Left ventricle myocardium inferior (tissue), 1 donor: ENCODE results near the gene LCP2. TPM values are rescaled to one million over a fixed set of nuclear protein-coding genes. Genes with fewer than 3 reads are reported as not detected.

Experiments used
- DNase-seq: peaks from one replicate; pipeline ENCODE4 v3.0.0-alpha.2; 2020
- H3K27ac ChIP-seq: fragments of 200-600 bp; replicated peaks from 2 replicates; pipeline ENCODE4 v1.8.0; 2021
- H3K27me3 ChIP-seq: fragments of 200-600 bp; 2 replicates; pipeline ENCODE4 v1.8.0; 2021; ENCODE audit warnings: low read depth
- H3K36me3 ChIP-seq: fragments of 200-600 bp; 2 replicates; pipeline ENCODE4 v1.8.0; 2021
- H3K4me1 ChIP-seq: fragments of 200-600 bp; 2 replicates; pipeline ENCODE4 v1.8.0; 2021
- H3K4me3 ChIP-seq: fragments of 200-600 bp; 2 replicates; pipeline ENCODE4 v1.8.0; 2021; ENCODE audit warnings: mild to moderate bottlenecking, moderate library complexity
- H3K9me3 ChIP-seq: fragments of 200-600 bp; replicated peaks from 2 replicates; pipeline ENCODE4 v1.8.0; 2021
- intact Hi-C: fragments of 100-400 bp; cut with micrococcal nuclease; formaldehyde crosslinking; loops from one replicate; pipeline ENCODE4 v1.11.0; 2022
- total RNA-seq: library from RNA; stranded (reverse); fragmentation: NEBNext Ultra II Directional; extraction: Animal tissue kit (Norgen Biotek cat#: 25700); gene quantifications from one replicate; pipeline ENCODE4 v1.2.1, GENCODE V29; 2021
- TF ChIP-seq, protein P1 (sequence below): fragments of 200-600 bp; IDR thresholded peaks from 2 replicates; pipeline ENCODE4 v1.8.0; 2021; ENCODE audit warnings: antibody characterized with exemption, mild to moderate bottlenecking, borderline replicate concordance
- donor health status: DM: no; HTN: yes; CAD: no; lungs with severe emphysema.

LCP2 gene
- total RNA-seq, 1 donor from 2014 or later = 3.9 TPM

DNA sequence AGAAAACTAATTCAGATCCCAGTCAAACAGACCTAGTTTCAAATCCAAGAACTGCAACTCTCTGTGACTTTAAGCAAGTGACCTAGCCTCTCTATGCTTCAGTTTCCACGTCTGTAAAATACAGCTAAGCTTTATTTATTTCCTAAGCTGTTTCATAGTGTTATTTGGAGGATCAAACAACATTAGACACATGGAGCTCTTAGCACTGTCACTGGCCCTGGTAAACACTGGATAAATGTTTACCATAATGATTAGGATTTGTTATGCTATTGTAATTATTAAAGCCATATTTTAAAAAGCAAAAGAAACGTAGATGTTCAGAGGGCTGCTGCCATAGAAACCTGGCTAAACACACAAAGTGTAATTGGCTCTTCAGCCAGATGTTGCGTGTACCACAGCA lies 91.4 kb downstream of the LCP2 start:
- H3K4me3 ChIP-seq = no peak overlapping the region
- H3K9me3 ChIP-seq = peaks cover 6% of the 10 kb centered on the region
- H3K27me3 ChIP-seq = peaks cover 51% of the 10 kb centered on the region
- no peaks in the 10 kb centered on the region for H3K4me1 ChIP-seq
- no peak overlapping the region for H3K27ac ChIP-seq
- H3K36me3 ChIP-seq = no peaks in the 10 kb centered on the region
- TF ChIP-seq, protein P1, sequence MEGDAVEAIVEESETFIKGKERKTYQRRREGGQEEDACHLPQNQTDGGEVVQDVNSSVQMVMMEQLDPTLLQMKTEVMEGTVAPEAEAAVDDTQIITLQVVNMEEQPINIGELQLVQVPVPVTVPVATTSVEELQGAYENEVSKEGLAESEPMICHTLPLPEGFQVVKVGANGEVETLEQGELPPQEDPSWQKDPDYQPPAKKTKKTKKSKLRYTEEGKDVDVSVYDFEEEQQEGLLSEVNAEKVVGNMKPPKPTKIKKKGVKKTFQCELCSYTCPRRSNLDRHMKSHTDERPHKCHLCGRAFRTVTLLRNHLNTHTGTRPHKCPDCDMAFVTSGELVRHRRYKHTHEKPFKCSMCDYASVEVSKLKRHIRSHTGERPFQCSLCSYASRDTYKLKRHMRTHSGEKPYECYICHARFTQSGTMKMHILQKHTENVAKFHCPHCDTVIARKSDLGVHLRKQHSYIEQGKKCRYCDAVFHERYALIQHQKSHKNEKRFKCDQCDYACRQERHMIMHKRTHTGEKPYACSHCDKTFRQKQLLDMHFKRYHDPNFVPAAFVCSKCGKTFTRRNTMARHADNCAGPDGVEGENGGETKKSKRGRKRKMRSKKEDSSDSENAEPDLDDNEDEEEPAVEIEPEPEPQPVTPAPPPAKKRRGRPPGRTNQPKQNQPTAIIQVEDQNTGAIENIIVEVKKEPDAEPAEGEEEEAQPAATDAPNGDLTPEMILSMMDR = no peak
- intact Hi-C loops = no loop called here
- no peak for DNase-seq

DNA sequence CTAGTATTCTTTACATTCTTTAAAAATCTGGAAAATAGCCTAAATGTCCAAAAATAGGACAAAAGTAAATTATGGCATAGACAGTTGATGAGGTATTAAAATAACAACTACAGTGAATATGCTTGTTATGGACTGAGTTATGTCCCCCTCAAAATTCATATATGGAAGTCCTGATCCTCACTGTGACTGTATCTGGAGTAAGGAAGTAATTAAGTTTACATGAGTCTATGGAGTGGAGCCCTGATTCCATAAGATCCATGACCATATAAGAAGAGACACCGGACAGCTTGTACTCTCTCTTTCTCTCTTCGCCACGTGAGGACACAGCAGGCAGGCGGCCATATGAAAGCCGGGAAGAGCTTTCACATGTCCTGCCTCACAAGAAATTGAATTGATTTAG lies 93.4 kb downstream of the LCP2 start:
- Histone ChIP-seq H3K27ac (no peak overlapping the region), H3K27me3 (peaks cover 42% of the 10 kb centered on the region), H3K36me3 (no peaks in the 10 kb centered on the region), H3K4me3 (no peak overlapping the region), H3K4me1 (no peaks in the 10 kb centered on the region), H3K9me3 (no peaks in the 10 kb centered on the region)
- TF ChIP-seq, protein P1 = no peak
- intact Hi-C loops = no loop called here
- DNase-seq = no peak

DNA sequence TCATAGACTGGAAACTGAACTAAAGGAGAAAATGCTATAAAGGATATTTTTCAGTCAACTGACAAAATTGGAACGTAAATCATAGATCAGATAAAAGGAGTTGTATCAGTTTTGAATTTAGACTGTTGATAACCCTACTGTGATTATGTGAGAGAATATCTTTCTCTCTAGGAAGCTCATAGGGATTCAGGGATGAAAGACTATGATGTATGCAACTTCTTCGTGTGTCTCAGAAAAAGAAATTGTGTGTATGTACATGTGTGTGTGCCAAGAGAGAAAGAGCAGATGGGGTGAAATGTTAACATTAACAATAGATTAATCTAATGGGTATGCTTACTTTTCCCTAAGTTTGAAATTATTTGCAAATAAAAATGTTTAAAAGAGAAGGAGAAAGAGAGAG lies 95.5 kb downstream of the LCP2 start:
- DNase-seq = no peak
- Histone ChIP-seq H3K36me3 (no peaks in the 10 kb centered on the region), H3K27ac (no peak overlapping the region), H3K27me3 (peaks cover 26% of the 10 kb centered on the region), H3K4me1 (no peaks in the 10 kb centered on the region), H3K9me3 (no peaks in the 10 kb centered on the region), H3K4me3 (no peak overlapping the region)
- TF ChIP-seq, protein P1 = no peak
- intact Hi-C loops = no loop called here

DNA sequence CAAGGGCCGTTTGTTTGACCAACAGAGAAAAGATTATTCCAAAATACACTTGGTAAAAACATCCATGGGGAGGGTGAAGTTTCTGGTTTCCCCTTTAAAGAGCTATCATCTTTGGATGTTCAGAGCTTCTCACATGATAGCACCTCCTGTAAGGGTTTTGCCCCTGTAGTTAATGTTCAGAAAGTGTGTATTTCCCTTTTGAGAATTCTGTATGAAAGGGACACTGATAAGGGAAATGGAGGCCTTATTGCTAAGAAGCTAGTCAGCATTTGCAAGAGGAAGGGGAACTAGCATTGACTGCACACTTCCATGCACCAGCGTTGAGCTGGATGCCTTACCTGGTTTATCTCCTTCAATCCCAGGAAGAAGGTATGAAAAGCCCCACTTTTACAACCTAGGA lies 96.3 kb downstream of the LCP2 start:
- H3K27ac ChIP-seq = no peak overlapping the region
- no peaks in the 10 kb centered on the region for H3K36me3 ChIP-seq
- TF ChIP-seq, protein P1 = no peak
- H3K4me3 ChIP-seq = no peak overlapping the region
- H3K27me3 ChIP-seq = peaks cover 18% of the 10 kb centered on the region
- no peak for DNase-seq
- H3K9me3 ChIP-seq = no peaks in the 10 kb centered on the region
- no peaks in the 10 kb centered on the region for H3K4me1 ChIP-seq
- intact Hi-C loops = no loop called here

DNA sequence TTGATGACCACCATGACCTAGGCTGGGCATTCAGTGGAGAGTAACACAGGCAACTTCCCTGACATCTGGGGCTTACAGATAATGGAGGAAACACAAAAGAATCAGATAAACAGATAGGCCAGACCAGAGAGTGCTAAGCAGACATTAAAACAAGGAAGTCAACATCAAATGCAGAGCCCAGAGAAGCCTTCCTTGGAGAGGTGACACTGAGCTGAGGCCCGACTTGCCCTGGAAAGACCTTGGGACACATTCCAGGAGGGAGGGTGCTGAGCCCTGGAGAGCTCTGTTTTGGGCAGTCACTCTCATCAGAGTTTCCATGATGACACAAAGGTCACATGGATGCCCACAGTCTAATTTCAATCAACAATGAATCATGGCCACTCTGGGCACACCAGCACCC lies 96.7 kb downstream of the LCP2 start:
- Histone ChIP-seq H3K36me3 (no peaks in the 10 kb centered on the region), H3K27ac (no peak overlapping the region), H3K4me1 (no peaks in the 10 kb centered on the region), H3K4me3 (no peak overlapping the region), H3K27me3 (peaks cover 17% of the 10 kb centered on the region), H3K9me3 (no peaks in the 10 kb centered on the region)
- TF ChIP-seq, protein P1 = no peak
- DNase-seq = no peak
- intact Hi-C loops = no loop called here

Other genes with a start within 250 kb of the LCP2 start
- not detected for gene FOXI1, start 191.9 kb downstream of the LCP2 start, total RNA-seq
- gene C5orf58, start 64.8 kb downstream of the LCP2 start, total RNA-seq = 1.0 TPM
- gene KCNMB1, start 91.6 kb upstream of the LCP2 start, total RNA-seq = 1.3 TPM
- 0.16 TPM for gene KCNIP1, start 206.2 kb upstream of the LCP2 start, total RNA-seq